SK-N-SH (cell line): ENCODE results near the gene KIF1A. TPM values are rescaled to one million over a fixed set of nuclear protein-coding genes. Genes with fewer than 3 reads are reported as not detected.

Source experiments
- CTCF ChIA-PET: fragments of 300-600, 350-600 bp; formaldehyde crosslinking; extraction: SDS; loops from one replicate; lab custom pipeline; 2021; lab: Yijun Ruan, JAX
- POLR2A ChIA-PET: fragments of 350-600 bp; sonication (Branson Sonifier 250); formaldehyde crosslinking; extraction: SDS; loops from one replicate; lab custom pipeline; 2020; ENCODE audit warnings: antibody characterized with exemption, inconsistent platforms; lab: Yijun Ruan, JAX
- DNase-seq: peaks from one replicate; pipeline ENCODE4 v3.0.0; 2012
- H2AFZ ChIP-seq: fragments of 200-600 bp; sonication (generic); 2 replicates; pipeline ENCODE4 v1.8.1; 2016; ENCODE audit warnings: antibody characterized with exemption, mild to moderate bottlenecking, low read depth
- H3F3A ChIP-seq: fragments of 200-600 bp; sonication (generic); replicated peaks from 2 replicates; pipeline ENCODE3; 2016; ENCODE audit warnings: antibody characterized with exemption, mild to moderate bottlenecking; ENCODE audit not compliant: insufficient read depth
- H3K27ac ChIP-seq, 2 experiments: fragments of 200-500 bp in 1 of 2; fragments of 200-600 bp in 1 of 2; sonication (Bioruptor generic) in 1 of 2; sonication (generic), shearing (Covaris generic) in 1 of 2; 2 replicates each; pipeline versions ENCODE4 v1.5.1 to v1.6.1; 2014 to 2016; ENCODE audit warnings: low read depth in 2 of 2, inconsistent platforms in 1 of 2, low read length in 1 of 2, mild to moderate bottlenecking in 1 of 2, mixed read lengths in 1 of 2
- H3K27me3 ChIP-seq: fragments of 200-600 bp; sonication (generic), shearing (Covaris generic); 2 replicates; pipeline ENCODE4 v1.6.1; 2016; ENCODE audit warnings: mixed run types; ENCODE audit not compliant: insufficient read depth
- H3K36me3 ChIP-seq, 2 experiments: fragments of 200-500 bp in 1 of 2; fragments of 200-600 bp in 1 of 2; sonication (Bioruptor generic) in 1 of 2; sonication (generic) in 1 of 2; replicated peaks in 1 of 2; 2 replicates each; pipeline versions ENCODE3 to v1.5.1; 2014 to 2016; ENCODE audit warnings: low read length in 1 of 2, mild to moderate bottlenecking in 1 of 2; ENCODE audit not compliant: insufficient read depth in 2 of 2, control insufficient read depth in 1 of 2
- H3K4me1 ChIP-seq, 2 experiments: fragments of 200-500 bp in 1 of 2; fragments of 200-600 bp in 1 of 2; sonication (Bioruptor generic) in 1 of 2; sonication (generic), shearing (Covaris generic) in 1 of 2; 2 replicates each; pipeline versions ENCODE4 v1.5.1 to v1.6.1; 2014 to 2016; ENCODE audit warnings: low read depth in 1 of 2, low read length in 1 of 2, mixed run types in 1 of 2; ENCODE audit not compliant: insufficient read depth in 2 of 2, control insufficient read depth in 1 of 2
- H3K4me2 ChIP-seq: fragments of 200-600 bp; sonication (generic), shearing (Covaris generic); 2 replicates; pipeline ENCODE4 v1.6.1; 2017; ENCODE audit warnings: mixed run types
- H3K4me3 ChIP-seq, 2 experiments: fragments of 200-500 bp in 1 of 2; fragments of 200-600 bp in 1 of 2; sonication (Bioruptor generic) in 1 of 2; sonication (generic), shearing (Covaris generic) in 1 of 2; 2 replicates each; pipeline versions ENCODE4 v1.5.1 to v1.8.1; 2014 to 2016; ENCODE audit warnings: low read depth in 2 of 2, inconsistent platforms in 1 of 2, low read length in 1 of 2, mild to moderate bottlenecking in 1 of 2, mixed read lengths in 1 of 2, moderate library complexity in 1 of 2
- H3K79me2 ChIP-seq: fragments of 200-600 bp; sonication (generic); 2 replicates; pipeline ENCODE4 v1.8.1; 2017; ENCODE audit warnings: mild to moderate bottlenecking; ENCODE audit not compliant: insufficient read depth
- H3K9ac ChIP-seq: fragments of 200-600 bp; sonication (generic); 2 replicates; pipeline ENCODE4 v1.6.1; 2017; ENCODE audit warnings: mixed run types
- H3K9me2 ChIP-seq: fragments of 200-600 bp; sonication (generic); 2 replicates; pipeline ENCODE4 v1.6.1; 2017; ENCODE audit warnings: mixed run types
- H3K9me3 ChIP-seq: fragments of 200-600 bp; sonication (generic); 2 replicates; pipeline ENCODE4 v1.6.1; 2017; ENCODE audit warnings: mixed run types, mild to moderate bottlenecking, moderate library complexity
- H4K20me1 ChIP-seq: fragments of 200-600 bp; sonication (generic); 2 replicates; pipeline ENCODE4 v1.6.1; 2017; ENCODE audit warnings: mild to moderate bottlenecking, mixed run types; ENCODE audit not compliant: insufficient read depth
- CHD2 ChIP-seq: fragments of 150-350 bp; IDR thresholded peaks from 2 replicates; pipeline ENCODE4 v1.6.1; 2018; ENCODE audit warnings: low read length; ENCODE audit not compliant: partially characterized antibody
- CTCF ChIP-seq: fragments of 200-600 bp; sonication (generic); IDR thresholded peaks from 2 replicates; pipeline ENCODE4 v1.6.1; 2017; ENCODE audit warnings: antibody characterized with exemption, mild to moderate bottlenecking, moderate library complexity
- ELF1 ChIP-seq: IDR thresholded peaks from 2 replicates; pipeline ENCODE4 v1.4.0; 2012
- EZH2phosphoT487 ChIP-seq: fragments of 200-600 bp; sonication (generic); IDR thresholded peaks from 2 replicates; pipeline ENCODE4 v1.6.1; 2017; ENCODE audit warnings: low read depth, mixed run types, mild to moderate bottlenecking, antibody characterized with exemption, moderate library complexity, borderline replicate concordance
- FOSL2 ChIP-seq: IDR thresholded peaks from 2 replicates; pipeline ENCODE4 v1.4.0; 2012; ENCODE audit warnings: low read depth, mild to moderate bottlenecking, moderate library complexity, borderline replicate concordance
- FOXJ3 ChIP-seq: sonication (generic); formaldehyde crosslinking; IDR thresholded peaks from 2 replicates; pipeline ENCODE4 v1.5.1; 2020; ENCODE audit warnings: mild to moderate bottlenecking, missing genetic modification reagents
- GABPA ChIP-seq: IDR thresholded peaks from 2 replicates; pipeline ENCODE4 v1.4.0; 2012; ENCODE audit warnings: low read depth, mild to moderate bottlenecking
- GATA2 ChIP-seq: sonication (generic); formaldehyde crosslinking; IDR thresholded peaks from 2 replicates; pipeline ENCODE4 v1.5.0; 2020; ENCODE audit warnings: mild to moderate bottlenecking, missing genetic modification reagents
- MEF2A ChIP-seq: IDR thresholded peaks from 2 replicates; pipeline ENCODE4 v1.4.0; 2012; ENCODE audit warnings: low read depth, borderline replicate concordance
- NRF1 ChIP-seq: IDR thresholded peaks from 2 replicates; pipeline ENCODE4 v1.6.1; 2012; ENCODE audit warnings: low read depth, mild to moderate bottlenecking, low read length
- PBX3 ChIP-seq: IDR thresholded peaks from 2 replicates; pipeline ENCODE4; 2012
- RAD21 ChIP-seq: IDR thresholded peaks from 2 replicates; pipeline ENCODE4 v1.6.1; 2012; ENCODE audit warnings: mild to moderate bottlenecking, low read length
- REST ChIP-seq: IDR thresholded peaks from 2 replicates; pipeline ENCODE4 v1.6.1; 2012; ENCODE audit warnings: mild to moderate bottlenecking, low read depth, low read length, moderate library complexity
- RFX5 ChIP-seq: IDR thresholded peaks from 2 replicates; pipeline ENCODE4 v1.6.1; 2012; ENCODE audit warnings: mild to moderate bottlenecking, improper control_type of control experiment, low read length
- RXRA ChIP-seq: IDR thresholded peaks from 2 replicates; pipeline ENCODE4 v1.4.0; 2012; ENCODE audit warnings: low read depth, mild to moderate bottlenecking, borderline replicate concordance
- SIN3A ChIP-seq: IDR thresholded peaks from 2 replicates; pipeline ENCODE4 v1.6.1; 2012; ENCODE audit warnings: low read depth, mild to moderate bottlenecking, low read length, moderate library complexity, borderline replicate concordance
- SMC3 ChIP-seq: IDR thresholded peaks from 2 replicates; pipeline ENCODE4 v1.6.1; 2012; ENCODE audit warnings: low read depth, low read length, improper control_type of control experiment
- TAF1 ChIP-seq: IDR thresholded peaks from 2 replicates; pipeline ENCODE4 v1.6.1; 2012; ENCODE audit warnings: low read depth, mild to moderate bottlenecking, low read length, moderate library complexity, borderline replicate concordance
- TEAD4 ChIP-seq: IDR thresholded peaks from 2 replicates; pipeline ENCODE4 v1.4.0; 2012; ENCODE audit warnings: mild to moderate bottlenecking, borderline replicate concordance; ENCODE audit not compliant: insufficient read depth
- USF2 ChIP-seq: fragments of 150-350 bp; IDR thresholded peaks from 2 replicates; pipeline ENCODE4 v1.6.1; 2017; ENCODE audit warnings: antibody characterized with exemption, low read length, low read depth, borderline replicate concordance
- YY1 ChIP-seq: IDR thresholded peaks from 2 replicates; pipeline ENCODE4 v1.4.0; 2012; ENCODE audit warnings: low read depth, mild to moderate bottlenecking
- WGBS: methylation state at CpG from one replicate; pipeline ENCODE4 v1.1.6; 2017; ENCODE audit warnings: low lambda C conversion rate; 5-methylcytosine and 5-hydroxymethylcytosine counted together
- polyA plus RNA-seq, 3 experiments: library from polyadenylated mRNA; depleted of rRNA; stranded (reverse); fragments of >200 nt; gene quantifications; 2 replicates each; pipeline ENCODE4 v1.2.3, GENCODE V29; 2012

KIF1A gene
- polyA plus RNA-seq, 1 of the 3 experiments (the other 2 are of a cell fraction), result 0.21 TPM

- Histone ChIP-seq H3F3A (no peaks in the 10 kb centered on the region), H3K9me3 (no peaks in the 10 kb centered on the region), H3K4me3 (no peak overlapping the region), H4K20me1 (no peaks in the 10 kb centered on the region), H3K4me1 (peaks cover 0 to 19% of the 10 kb centered on the region in 2 experiments; a peak in 1 of 4 replicates), H3K36me3 (no peaks in the 10 kb centered on the region), H3K27ac (no peak overlapping the region), H3K9ac (no peak overlapping the region), H3K27me3 (peaks cover 4% of the 10 kb centered on the region; the same call in 1 of the 2 replicates), H3K4me2 (no peak overlapping the region), H3K79me2 (no peaks in the 10 kb centered on the region), H2AFZ (no peak overlapping the region), H3K9me2 (no peaks in the 10 kb centered on the region)
- TF ChIP-seq RFX5, result no peak
- no peak for TF ChIP-seq EZH2phosphoT487
- TF ChIP-seq MEF2A, result no peak
- TF ChIP-seq SIN3A, result no peak
- no peak for TF ChIP-seq TEAD4
- no peak for TF ChIP-seq SMC3
- no peak for TF ChIP-seq GABPA
- 68% methylated on average over 3 of the region's 5 CpGs for WGBS
- POLR2A ChIA-PET, result no interaction called here
- CTCF ChIA-PET, result interaction anchor here (1.6 kb wide), 1 partner anchor 108 kb away, joined by 5 read pairs; no protein-coding TSS in a partner anchor
- DNase-seq, result no peak
Observed at GRCh38 chr2:240711701-240712100, 108.3 kb downstream of the KIF1A start.

- ChIA-PET POLR2A (no interaction called here), CTCF (interaction anchor here (1.6 kb wide), 1 partner anchor 107 kb away, joined by 5 read pairs; no protein-coding TSS in a partner anchor)
- no peak overlapping the region for H3K9ac ChIP-seq
- H3K27ac ChIP-seq, result no peak overlapping the region
- 71% methylated on average over 6 of the region's 9 CpGs for whole genome bisulfite sequencing
- no peaks in the 10 kb centered on the region for H3K9me2 ChIP-seq
- H4K20me1 ChIP-seq, result no peaks in the 10 kb centered on the region
- no peaks in the 10 kb centered on the region for H3F3A ChIP-seq
- no peak overlapping the region for H2AFZ ChIP-seq
- H3K79me2 ChIP-seq, result no peaks in the 10 kb centered on the region
- H3K36me3 ChIP-seq, result no peaks in the 10 kb centered on the region
- H3K27me3 ChIP-seq, result peaks cover 4% of the 10 kb centered on the region; the same call in 1 of the 2 replicates
- no peak overlapping the region for H3K4me3 ChIP-seq
- no peak for DNase-seq
- no peak overlapping the region for H3K4me2 ChIP-seq
- H3K4me1 ChIP-seq, result peaks cover 0 to 19% of the 10 kb centered on the region in 2 experiments; a peak in 1 of 4 replicates
- no peaks in the 10 kb centered on the region for H3K9me3 ChIP-seq
- TF ChIP-seq EZH2phosphoT487 (no peak), FOXJ3 (CRISPR knock-in tag) (no peak), CTCF (no peak), GATA2 (CRISPR knock-in tag) (no peak), CHD2 (no peak), RAD21 (no peak), NRF1 (no peak), PBX3 (no peak), MEF2A (no peak), ELF1 (no peak), YY1 (no peak), FOSL2 (no peak), RXRA (no peak), USF2 (no peak), REST (no peak), TAF1 (no peak)
Observed at GRCh38 chr2:240711296-240711695, 108.7 kb downstream of the KIF1A start.
